Measurements from ENCODE around the gene PTPRD.

Gene PTPRD

DNA sequence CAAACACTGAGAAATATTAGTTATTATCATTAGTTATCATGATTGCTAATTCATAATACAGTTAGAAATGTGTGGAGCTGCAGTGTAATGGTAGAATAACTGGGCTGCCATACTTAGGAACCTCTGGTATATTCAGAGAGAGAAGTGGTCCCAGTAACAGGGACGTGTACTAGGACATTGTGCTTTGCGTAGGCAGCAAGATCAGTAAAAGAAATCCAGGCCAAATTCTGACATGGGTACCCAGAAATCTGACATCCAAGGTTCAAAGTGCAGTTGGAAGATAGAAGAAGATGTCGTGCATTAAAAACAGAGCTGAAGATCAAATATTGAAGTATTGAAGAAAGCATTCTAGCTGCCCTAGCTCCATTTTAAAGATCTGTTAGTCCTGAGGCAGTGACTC, 1652.5 kb downstream of the PTPRD start:
- no peak for TF ChIP-seq CTCF (IDR thresholded peaks at IDR 0.05; ENCODE audit: insufficient read depth, low read depth, low read length, missing control alignments)
- no peak for DNase-seq (ENCODE audit: low read depth)
- H3K4me3 ChIP-seq (ENCODE audit: low read length), result no peak overlapping the region

DNA sequence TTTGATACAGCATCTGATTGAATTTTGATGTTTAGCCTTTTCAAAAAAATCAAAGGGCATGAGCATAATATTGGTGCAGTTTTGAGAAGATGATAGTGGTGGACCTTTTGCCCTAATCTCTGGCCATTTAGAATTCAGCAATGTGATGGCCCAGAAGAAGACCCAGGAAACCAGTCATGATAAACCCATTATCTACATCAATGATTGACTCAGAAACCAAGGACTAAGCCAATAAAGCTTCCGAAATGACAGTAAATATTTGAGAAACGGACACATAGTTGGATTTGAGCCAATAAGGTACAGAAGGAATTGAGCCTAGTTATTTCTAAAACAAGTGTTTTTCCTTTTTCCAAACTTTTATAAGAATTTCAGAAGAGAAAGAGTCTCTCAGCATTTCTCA, 1654.4 kb downstream of the PTPRD start:
- no peak overlapping the region for H3K4me3 ChIP-seq (ENCODE audit: low read length)
- no peak for TF ChIP-seq CTCF (IDR thresholded peaks at IDR 0.05; ENCODE audit: insufficient read depth, low read depth, low read length, missing control alignments)
- DNase-seq (ENCODE audit: low read depth), result no peak

- TF ChIP-seq CTCF (IDR thresholded peaks at IDR 0.05; ENCODE audit: insufficient read depth, low read depth, low read length, missing control alignments), result no peak
- no peak overlapping the region for H3K4me3 ChIP-seq (ENCODE audit: low read length)
- no peak for DNase-seq (ENCODE audit: low read depth)
Observed at GRCh38 chr9:8955315-8955714, 1657.5 kb downstream of the PTPRD start.

- DNase-seq (ENCODE audit: low read depth), result no peak
- no peak for TF ChIP-seq CTCF (IDR thresholded peaks at IDR 0.05; ENCODE audit: insufficient read depth, low read depth, low read length, missing control alignments)
- H3K4me3 ChIP-seq (ENCODE audit: low read length), result no peak overlapping the region
Observed at GRCh38 chr9:8946461-8946860, 1666.3 kb downstream of the PTPRD start.

DNA sequence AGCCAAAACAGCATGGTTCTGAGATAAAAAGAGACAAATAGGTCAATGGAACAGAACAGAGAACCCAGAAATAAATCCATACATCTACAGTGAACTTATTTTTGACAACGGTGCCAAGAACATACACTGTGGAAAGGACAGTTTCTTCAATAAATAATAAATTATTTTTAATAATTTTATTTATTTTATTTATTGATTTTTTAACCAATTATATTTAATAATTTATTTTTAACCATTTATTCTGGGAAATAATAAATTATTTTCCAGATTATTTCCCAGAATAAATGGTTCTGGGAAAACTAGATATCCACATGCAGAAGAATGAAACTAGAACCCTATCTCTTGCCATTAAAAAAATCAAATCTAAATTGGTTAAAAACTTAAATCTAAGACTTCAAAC, 1669.4 kb downstream of the PTPRD start:
- TF ChIP-seq CTCF (IDR thresholded peaks at IDR 0.05; ENCODE audit: insufficient read depth, low read depth, low read length, missing control alignments), result no peak
- DNase-seq (ENCODE audit: low read depth), result no peak
- no peak overlapping the region for H3K4me3 ChIP-seq (ENCODE audit: low read length)

- TF ChIP-seq CTCF (IDR thresholded peaks at IDR 0.05; ENCODE audit: insufficient read depth, low read depth, low read length, missing control alignments), result no peak
- no peak for DNase-seq (ENCODE audit: low read depth)
- H3K4me3 ChIP-seq (ENCODE audit: low read length), result no peak overlapping the region
Observed at GRCh38 chr9:8940650-8941049, 1672.2 kb downstream of the PTPRD start.

DNA sequence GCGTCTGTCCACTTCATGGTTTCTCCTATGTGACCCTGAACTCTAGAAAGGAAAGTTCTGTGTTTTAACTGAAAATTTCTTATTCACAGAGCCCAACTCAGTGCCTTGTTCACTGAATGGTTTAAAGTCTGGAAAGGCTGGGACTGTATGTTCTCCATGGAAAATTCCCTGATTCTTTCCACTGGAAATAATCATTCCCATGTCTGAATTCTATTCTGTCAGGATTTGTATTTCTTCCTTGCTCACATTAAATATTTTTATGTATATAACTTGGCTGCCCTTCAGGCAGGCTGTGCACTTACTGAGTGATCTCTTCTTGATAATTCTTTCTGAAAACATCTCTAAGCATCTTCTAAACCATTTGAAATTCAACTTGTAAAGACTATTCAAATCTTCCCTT, 1686.3 kb downstream of the PTPRD start:
- no peak for TF ChIP-seq CTCF (IDR thresholded peaks at IDR 0.05; ENCODE audit: insufficient read depth, low read depth, low read length, missing control alignments)
- H3K4me3 ChIP-seq (ENCODE audit: low read length), result no peak overlapping the region
- no peak for DNase-seq (ENCODE audit: low read depth)

Data from epithelial cell of esophagus (primary cell).